Measurements from ENCODE around the gene UAP1. TPM values are rescaled to one million over a fixed set of nuclear protein-coding genes. Genes with fewer than 3 reads are reported as not detected.
A peak's percentile ranks its signal among the peaks of the same experiment; 100 is the strongest.

The UAP1 gene
- total RNA-seq, 5 donors from 2014 or later (not counting 1 experiment from before 2014, with no cell fraction given): 16.7 to 39.1 (median 19.2) TPM

GRCh38 chr1:162561037-162561615 is 396 bp upstream of the UAP1 start:
- peak overlapping the region; percentile 82 to 83 for H3K4me3 ChIP-seq (ENCODE audit: control insufficient read depth in 1 of 2, extremely low read depth in 1 of 2, low read length in 1 of 2)
- no peaks in the 10 kb centered on the region for H3K9me3 ChIP-seq
- Mint-ChIP-seq H3K27ac (peak overlapping the region; percentile 95 to 98), H3K4me3 (peak overlapping the region; percentile 93 to 96 (median 95)), H3K4me1 (peaks cover 36 to 44% (median 38%) of the 10 kb centered on the region in 3 donors), H3K36me3 (no peaks in the 10 kb centered on the region), H3K9me3 (no peaks in the 10 kb centered on the region), H3K27me3 (peaks cover 0 to 5% of the 10 kb centered on the region in 2 donors)
- POLR2A ChIA-PET: interaction anchor here in 1 of 2 donors (1.1 kb wide), 1 partner anchor 63 kb away, joined by 5 read pairs; no protein-coding TSS in a partner anchor
- ATAC-seq (replicated peaks in 1 of 4): peak; percentile 90 to 97 (median 94)
- H3K27ac ChIP-seq (ENCODE audit: low read length): peak overlapping the region; percentile 89
- DNase-seq: peak; percentile 94 to 99 (median 97)
- WGBS (ENCODE audit: insufficient coverage): under 1% methylated on average over 53 of the region's 53 CpGs
- H3K4me1 ChIP-seq (ENCODE audit: control insufficient read depth in 1 of 2, extremely low read depth in 1 of 2, insufficient read depth in 2 of 2, low read length in 2 of 2): peaks cover 11 to 15% of the 10 kb centered on the region in 2 experiments
- H3K27me3 ChIP-seq (replicated peaks in 1 of 2; ENCODE audit: control insufficient read depth in 2 of 2, extremely low read depth in 1 of 2, insufficient read depth in 2 of 2, low read length in 1 of 2): peaks cover 0 to 3% of the 10 kb centered on the region in 2 experiments
- no peaks in the 10 kb centered on the region for H3K36me3 ChIP-seq (ENCODE audit: control insufficient read depth in 2 of 2, extremely low read depth in 1 of 2, insufficient read depth in 1 of 2, low read length in 1 of 2)
- CTCF ChIA-PET: no interaction called here

- Histone ChIP-seq H3K9me3 (no peaks in the 10 kb centered on the region), H3K27ac (ENCODE audit: low read length) (no peak overlapping the region), H3K4me1 (ENCODE audit: control insufficient read depth in 1 of 2, extremely low read depth in 1 of 2, insufficient read depth in 2 of 2, low read length in 2 of 2) (peaks cover 11 to 15% of the 10 kb centered on the region in 2 experiments), H3K4me3 (ENCODE audit: control insufficient read depth in 1 of 2, extremely low read depth in 1 of 2, low read length in 1 of 2) (peak overlapping the region; percentile 66 to 82), H3K36me3 (ENCODE audit: control insufficient read depth in 2 of 2, extremely low read depth in 1 of 2, insufficient read depth in 1 of 2, low read length in 1 of 2) (no peaks in the 10 kb centered on the region), H3K27me3 (replicated peaks in 1 of 2; ENCODE audit: control insufficient read depth in 2 of 2, extremely low read depth in 1 of 2, insufficient read depth in 2 of 2, low read length in 1 of 2) (no peaks in the 10 kb centered on the region)
- Mint-ChIP-seq H3K4me3 (peak overlapping the region; percentile 93 to 96 (median 95)), H3K27ac (peak overlapping the region; percentile 87 to 90), H3K27me3 (no peaks in the 10 kb centered on the region), H3K4me1 (peaks cover 38 to 44% (median 38%) of the 10 kb centered on the region in 3 donors), H3K36me3 (peaks cover 12% of the 10 kb centered on the region), H3K9me3 (no peaks in the 10 kb centered on the region)
- POLR2A ChIA-PET: no interaction called here
- CTCF ChIA-PET: no interaction called here
- ATAC-seq (replicated peaks in 1 of 4) (no peak), DNase-seq (peak in 1 of 35 experiments; percentile 30)
- 100% methylated on average over 3 of the region's 5 CpGs for WGBS (ENCODE audit: insufficient coverage)
Measured at GRCh38 chr1:162562470-162562828, 927 bp downstream of the UAP1 start.

GRCh38 chr1:162564762-162565218 is 3.3 kb downstream of the UAP1 start:
- peaks cover 26% of the 10 kb centered on the region for H3K36me3 Mint-ChIP-seq
- ChIA-PET CTCF (no interaction called here), POLR2A (interaction anchor here in 1 of 2 donors (0.8 kb wide), 1 partner anchor 10 kb away, joined by 4 read pairs; no protein-coding TSS in a partner anchor)
- DNase-seq: no peak
- no peaks in the 10 kb centered on the region for H3K27me3 Mint-ChIP-seq
- Histone ChIP-seq H3K27ac (ENCODE audit: low read length) (no peak overlapping the region), H3K9me3 (no peaks in the 10 kb centered on the region), H3K4me3 (ENCODE audit: control insufficient read depth in 1 of 2, extremely low read depth in 1 of 2, low read length in 1 of 2) (no peak overlapping the region), H3K27me3 (replicated peaks in 1 of 2; ENCODE audit: control insufficient read depth in 2 of 2, extremely low read depth in 1 of 2, insufficient read depth in 2 of 2, low read length in 1 of 2) (no peaks in the 10 kb centered on the region), H3K36me3 (ENCODE audit: control insufficient read depth in 2 of 2, extremely low read depth in 1 of 2, insufficient read depth in 1 of 2, low read length in 1 of 2) (no peaks in the 10 kb centered on the region), H3K4me1 (ENCODE audit: control insufficient read depth in 1 of 2, extremely low read depth in 1 of 2, insufficient read depth in 2 of 2, low read length in 2 of 2) (peaks cover 11 to 15% of the 10 kb centered on the region in 2 experiments)
- peaks cover 42 to 48% (median 44%) of the 10 kb centered on the region in 3 donors for H3K4me1 Mint-ChIP-seq
- H3K9me3 Mint-ChIP-seq: no peaks in the 10 kb centered on the region
- H3K27ac Mint-ChIP-seq: no peak overlapping the region
- no peak overlapping the region for H3K4me3 Mint-ChIP-seq
- WGBS (ENCODE audit: insufficient coverage): no CpG with 5 or more reads among the region's 5 CpGs
- no peak for ATAC-seq (replicated peaks in 1 of 4)

- no peaks in the 10 kb centered on the region for H3K27me3 ChIP-seq (replicated peaks in 1 of 2; ENCODE audit: control insufficient read depth in 2 of 2, extremely low read depth in 1 of 2, insufficient read depth in 2 of 2, low read length in 1 of 2)
- Mint-ChIP-seq H3K4me3 (no peak overlapping the region), H3K4me1 (peaks cover 38 to 43% (median 42%) of the 10 kb centered on the region in 3 donors), H3K36me3 (peaks cover 28% of the 10 kb centered on the region), H3K27me3 (no peaks in the 10 kb centered on the region), H3K9me3 (no peaks in the 10 kb centered on the region), H3K27ac (no peak overlapping the region)
- no peak for ATAC-seq (replicated peaks in 1 of 4)
- H3K4me3 ChIP-seq (ENCODE audit: control insufficient read depth in 1 of 2, extremely low read depth in 1 of 2, low read length in 1 of 2): no peak overlapping the region
- no peaks in the 10 kb centered on the region for H3K36me3 ChIP-seq (ENCODE audit: control insufficient read depth in 2 of 2, extremely low read depth in 1 of 2, insufficient read depth in 1 of 2, low read length in 1 of 2)
- no peak overlapping the region for H3K27ac ChIP-seq (ENCODE audit: low read length)
- POLR2A ChIA-PET: interaction anchor here in 1 of 2 donors (0.8 kb wide), 1 partner anchor 9 kb away, joined by 4 read pairs; no protein-coding TSS in a partner anchor
- peaks cover 11 to 15% of the 10 kb centered on the region in 2 experiments for H3K4me1 ChIP-seq (ENCODE audit: control insufficient read depth in 1 of 2, extremely low read depth in 1 of 2, insufficient read depth in 2 of 2, low read length in 2 of 2)
- H3K9me3 ChIP-seq: no peaks in the 10 kb centered on the region
- DNase-seq: peak in 1 of 35 experiments; percentile 6
- CTCF ChIA-PET: no interaction called here
Measured at GRCh38 chr1:162565460-162565859, 3.9 kb downstream of the UAP1 start.

GRCh38 chr1:162566870-162567269 is 5.3 kb downstream of the UAP1 start:
- CTCF ChIA-PET: no interaction called here
- POLR2A ChIA-PET: interaction anchor here in 1 of 2 donors (0.5 kb wide), 1 partner anchor 496 kb away, joined by 5 read pairs; no protein-coding TSS in a partner anchor

GRCh38 chr1:162568802-162569201 is 7.3 kb downstream of the UAP1 start:
- ChIA-PET CTCF (no interaction called here), POLR2A (no interaction called here)
- Mint-ChIP-seq H3K27me3 (no peaks in the 10 kb centered on the region), H3K27ac (no peak overlapping the region), H3K4me1 (peaks cover 28 to 34% (median 28%) of the 10 kb centered on the region in 3 donors), H3K4me3 (no peak overlapping the region), H3K9me3 (no peaks in the 10 kb centered on the region), H3K36me3 (peaks cover 28% of the 10 kb centered on the region)
- DNase-seq (no peak), ATAC-seq (replicated peaks in 1 of 4) (no peak)
- no peak overlapping the region for H3K4me3 ChIP-seq (ENCODE audit: control insufficient read depth in 1 of 2, extremely low read depth in 1 of 2, low read length in 1 of 2)
- H3K36me3 ChIP-seq (ENCODE audit: control insufficient read depth in 2 of 2, extremely low read depth in 1 of 2, insufficient read depth in 1 of 2, low read length in 1 of 2): no peaks in the 10 kb centered on the region
- no peaks in the 10 kb centered on the region for H3K4me1 ChIP-seq (ENCODE audit: control insufficient read depth in 1 of 2, extremely low read depth in 1 of 2, insufficient read depth in 2 of 2, low read length in 2 of 2)
- no peaks in the 10 kb centered on the region for H3K27me3 ChIP-seq (replicated peaks in 1 of 2; ENCODE audit: control insufficient read depth in 2 of 2, extremely low read depth in 1 of 2, insufficient read depth in 2 of 2, low read length in 1 of 2)
- H3K27ac ChIP-seq (ENCODE audit: low read length): no peak overlapping the region
- no peaks in the 10 kb centered on the region for H3K9me3 ChIP-seq
- WGBS (ENCODE audit: insufficient coverage): no CpG with 5 or more reads among the region's 4 CpGs

More at GRCh38 chr1:162566870-162567269, 5.3 kb downstream of the UAP1 start:
- H3K36me3 ChIP-seq (ENCODE audit: control insufficient read depth in 2 of 2, extremely low read depth in 1 of 2, insufficient read depth in 1 of 2, low read length in 1 of 2): no peaks in the 10 kb centered on the region
- ATAC-seq (replicated peaks in 1 of 4) (no peak), DNase-seq (no peak)
- Mint-ChIP-seq H3K36me3 (peaks cover 28% of the 10 kb centered on the region), H3K9me3 (no peaks in the 10 kb centered on the region), H3K4me1 (peaks cover 31 to 43% (median 35%) of the 10 kb centered on the region in 3 donors), H3K27ac (no peak overlapping the region), H3K27me3 (no peaks in the 10 kb centered on the region), H3K4me3 (no peak overlapping the region)
- no peak overlapping the region for H3K4me3 ChIP-seq (ENCODE audit: control insufficient read depth in 1 of 2, extremely low read depth in 1 of 2, low read length in 1 of 2)
- no peaks in the 10 kb centered on the region for H3K9me3 ChIP-seq
- WGBS (ENCODE audit: insufficient coverage): no CpG with 5 or more reads among the region's 1 CpG
- H3K27ac ChIP-seq (ENCODE audit: low read length): no peak overlapping the region
- H3K27me3 ChIP-seq (replicated peaks in 1 of 2; ENCODE audit: control insufficient read depth in 2 of 2, extremely low read depth in 1 of 2, insufficient read depth in 2 of 2, low read length in 1 of 2): no peaks in the 10 kb centered on the region
- peaks cover 6 to 7% of the 10 kb centered on the region in 2 experiments for H3K4me1 ChIP-seq (ENCODE audit: control insufficient read depth in 1 of 2, extremely low read depth in 1 of 2, insufficient read depth in 2 of 2, low read length in 2 of 2)

Measured in T-cell (primary cell).